ENCODE measurements around the gene NSMF.
A peak's percentile ranks its signal among the peaks of the same experiment; 100 is the strongest.

Gene NSMF

GRCh38 chr9:137431416-137431931 lies 27.7 kb downstream of the NSMF start:
- no peak overlapping the region for H3K27ac ChIP-seq
- DNase-seq = no peak
- no peaks in the 10 kb centered on the region for H3K27me3 ChIP-seq (ENCODE audit: insufficient read depth, low read depth, severe bottlenecking)
- TF ChIP-seq CTCF (IDR thresholded peaks at IDR 0.05; ENCODE audit: low read depth, low read length) = no peak
- no peaks in the 10 kb centered on the region for H3K36me3 ChIP-seq
- no peak overlapping the region for H3K4me3 ChIP-seq (ENCODE audit: low read depth, low read length)
- no peaks in the 10 kb centered on the region for H3K9me3 ChIP-seq (ENCODE audit: severe bottlenecking)

GRCh38 chr9:137430723-137431415 lies 28.3 kb downstream of the NSMF start:
- no peak for TF ChIP-seq CTCF (IDR thresholded peaks at IDR 0.05; ENCODE audit: low read depth, low read length)
- Histone ChIP-seq H3K9me3 (ENCODE audit: severe bottlenecking) (no peaks in the 10 kb centered on the region), H3K27ac (no peak overlapping the region), H3K27me3 (ENCODE audit: insufficient read depth, low read depth, severe bottlenecking) (no peaks in the 10 kb centered on the region), H3K36me3 (no peaks in the 10 kb centered on the region), H3K4me3 (ENCODE audit: low read depth, low read length) (no peak overlapping the region)
- DNase-seq = no peak

DNA sequence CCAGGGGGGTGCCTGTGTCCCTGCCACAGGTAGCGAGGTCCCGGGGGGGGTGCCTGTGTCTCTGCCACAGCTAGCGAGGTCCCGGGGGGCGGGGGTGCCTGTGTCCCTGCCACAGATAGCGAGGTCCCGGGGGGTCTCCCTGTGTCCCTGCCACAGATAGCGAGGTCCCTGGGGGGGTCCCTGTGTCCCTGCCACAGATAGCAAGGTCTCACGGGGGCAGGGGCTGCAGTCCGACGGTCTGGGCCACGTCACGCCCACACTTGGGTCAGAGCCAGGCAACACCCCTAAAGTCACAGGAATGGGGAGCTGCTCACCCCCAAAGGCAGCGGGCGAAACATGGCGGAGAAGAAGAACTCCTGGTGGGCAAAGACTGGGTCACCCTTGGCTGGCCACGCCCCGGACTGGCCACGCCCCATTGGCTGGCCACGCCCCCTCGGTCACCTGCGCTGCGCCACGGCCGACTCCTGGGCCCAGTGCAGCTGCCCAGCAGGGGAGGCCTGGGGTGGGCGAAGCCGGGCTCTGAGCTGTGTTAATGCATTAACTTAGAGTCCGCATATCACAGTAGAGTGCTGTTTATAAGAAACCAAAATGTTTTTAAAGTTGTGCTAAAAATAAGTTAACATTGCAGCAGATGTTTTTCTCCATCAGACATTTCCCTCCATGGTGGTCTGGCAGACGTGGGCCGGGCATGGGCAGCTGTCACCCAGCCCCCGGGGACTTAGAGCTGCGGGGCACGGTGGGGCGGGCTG lies 29.0 kb downstream of the NSMF start:
- TF ChIP-seq CTCF (IDR thresholded peaks at IDR 0.05; ENCODE audit: low read depth, low read length) = no peak
- no peaks in the 10 kb centered on the region for H3K36me3 ChIP-seq
- H3K27me3 ChIP-seq (ENCODE audit: insufficient read depth, low read depth, severe bottlenecking) = no peaks in the 10 kb centered on the region
- no peak overlapping the region for H3K27ac ChIP-seq
- H3K9me3 ChIP-seq (ENCODE audit: severe bottlenecking) = no peaks in the 10 kb centered on the region
- peak; percentile 65 for DNase-seq
- H3K4me3 ChIP-seq (ENCODE audit: low read depth, low read length) = no peak overlapping the region

DNA sequence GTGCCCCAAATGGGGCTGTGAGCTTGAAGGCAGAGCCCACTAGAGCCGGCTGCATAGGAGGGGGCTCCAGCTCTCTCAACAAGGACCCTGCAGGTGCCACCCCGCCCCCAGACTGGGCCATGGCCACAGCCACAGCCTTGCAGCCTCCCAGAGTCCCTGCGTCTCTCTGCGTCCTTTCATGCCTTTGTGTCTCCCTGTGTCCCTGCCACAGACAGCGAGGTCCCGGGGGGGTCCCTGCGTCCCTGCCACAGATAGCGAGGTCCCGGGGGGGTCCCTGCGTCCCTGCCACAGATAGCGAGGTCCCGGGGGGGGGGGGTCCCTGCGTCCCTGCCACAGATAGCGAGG lies 29.6 kb downstream of the NSMF start:
- H3K4me3 ChIP-seq (ENCODE audit: low read depth, low read length) = no peak overlapping the region
- no peaks in the 10 kb centered on the region for H3K27me3 ChIP-seq (ENCODE audit: insufficient read depth, low read depth, severe bottlenecking)
- no peak for DNase-seq
- no peak for TF ChIP-seq CTCF (IDR thresholded peaks at IDR 0.05; ENCODE audit: low read depth, low read length)
- H3K36me3 ChIP-seq = no peaks in the 10 kb centered on the region
- no peaks in the 10 kb centered on the region for H3K9me3 ChIP-seq (ENCODE audit: severe bottlenecking)
- H3K27ac ChIP-seq = no peak overlapping the region

GRCh38 chr9:137428841-137429545 lies 30.1 kb downstream of the NSMF start:
- no peaks in the 10 kb centered on the region for H3K36me3 ChIP-seq
- TF ChIP-seq CTCF (IDR thresholded peaks at IDR 0.05; ENCODE audit: low read depth, low read length) = no peak
- no peak overlapping the region for H3K4me3 ChIP-seq (ENCODE audit: low read depth, low read length)
- no peak for DNase-seq
- no peaks in the 10 kb centered on the region for H3K9me3 ChIP-seq (ENCODE audit: severe bottlenecking)
- H3K27me3 ChIP-seq (ENCODE audit: insufficient read depth, low read depth, severe bottlenecking) = no peaks in the 10 kb centered on the region
- H3K27ac ChIP-seq = no peak overlapping the region

Data from WERI-Rb-1 (cell line).